Erythroblast (primary cell): ENCODE data around the gene METTL13.

Source experiments
- GATA1 ChIP-seq: IDR thresholded peaks from 2 replicates; pipeline ENCODE4 v1.6.1; 2011; ENCODE audit warnings: low read depth, mild to moderate bottlenecking, control low read depth, low read length, moderate library complexity
- POLR2A ChIP-seq: IDR thresholded peaks from 2 replicates; pipeline ENCODE4 v1.6.1; 2011; ENCODE audit warnings: mild to moderate bottlenecking, low read length

DNA sequence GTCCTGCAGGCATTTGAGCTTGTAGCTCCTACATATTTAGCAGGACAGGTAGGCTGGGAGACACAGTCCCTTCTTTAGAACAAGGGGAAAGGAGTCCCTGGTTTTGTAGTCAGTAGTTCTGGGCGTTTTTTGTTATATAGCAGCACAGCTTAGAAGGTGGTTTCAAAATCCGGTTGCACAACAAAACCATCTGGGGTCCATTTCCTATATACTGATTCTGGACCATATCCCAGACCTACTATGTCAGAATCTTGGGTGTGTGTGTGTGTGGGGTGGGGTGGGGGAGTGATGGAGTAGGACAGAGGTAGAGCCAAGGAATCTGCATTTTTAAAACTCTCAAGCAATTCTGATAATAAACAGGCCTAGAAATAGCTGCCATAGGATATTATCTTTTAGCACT lies 21.6 kb downstream of the METTL13 start:
- TF ChIP-seq POLR2A (no peak), GATA1 (no peak)
